Glomerular visceral epithelial cell (primary cell): ENCODE results near the gene LNX1.

Source experiments
- DNase-seq: peaks from one replicate; pipeline ENCODE4 v3.0.0-alpha.2; 2016; ENCODE audit errors: extremely low spot score

Gene LNX1

DNA sequence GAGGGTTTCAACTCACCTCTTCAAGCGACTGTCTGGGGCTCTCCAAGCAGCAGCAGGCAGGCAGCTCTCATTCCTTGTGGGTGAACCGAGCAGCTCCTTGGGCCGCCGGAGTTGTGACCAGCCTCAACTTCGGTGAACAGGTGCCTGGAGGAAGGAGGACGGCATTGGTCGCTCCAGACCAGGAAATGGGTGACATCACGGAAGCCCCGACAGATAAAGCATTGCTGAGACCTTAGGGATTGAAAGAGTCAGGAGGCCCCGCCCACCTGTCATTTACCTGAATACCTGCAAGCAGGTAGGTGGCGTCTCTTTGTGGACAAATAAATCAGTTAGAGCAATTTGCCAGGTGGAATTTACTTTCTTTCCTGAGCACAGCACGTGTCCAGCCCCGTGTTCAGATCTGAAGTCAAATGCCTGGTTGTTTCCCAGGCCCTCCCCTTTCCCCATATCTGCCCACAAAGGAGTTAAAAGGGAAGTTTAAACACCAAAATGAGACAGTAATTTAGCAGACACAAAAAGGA, at the start of gene LNX1:
Gene LNX1 (minus strand): TSS at position 115 of the 521 bp plus-strand sequence. CDS start 17,484 bp downstream, outside the sequence.
- DNase-seq = no peak

DNA sequence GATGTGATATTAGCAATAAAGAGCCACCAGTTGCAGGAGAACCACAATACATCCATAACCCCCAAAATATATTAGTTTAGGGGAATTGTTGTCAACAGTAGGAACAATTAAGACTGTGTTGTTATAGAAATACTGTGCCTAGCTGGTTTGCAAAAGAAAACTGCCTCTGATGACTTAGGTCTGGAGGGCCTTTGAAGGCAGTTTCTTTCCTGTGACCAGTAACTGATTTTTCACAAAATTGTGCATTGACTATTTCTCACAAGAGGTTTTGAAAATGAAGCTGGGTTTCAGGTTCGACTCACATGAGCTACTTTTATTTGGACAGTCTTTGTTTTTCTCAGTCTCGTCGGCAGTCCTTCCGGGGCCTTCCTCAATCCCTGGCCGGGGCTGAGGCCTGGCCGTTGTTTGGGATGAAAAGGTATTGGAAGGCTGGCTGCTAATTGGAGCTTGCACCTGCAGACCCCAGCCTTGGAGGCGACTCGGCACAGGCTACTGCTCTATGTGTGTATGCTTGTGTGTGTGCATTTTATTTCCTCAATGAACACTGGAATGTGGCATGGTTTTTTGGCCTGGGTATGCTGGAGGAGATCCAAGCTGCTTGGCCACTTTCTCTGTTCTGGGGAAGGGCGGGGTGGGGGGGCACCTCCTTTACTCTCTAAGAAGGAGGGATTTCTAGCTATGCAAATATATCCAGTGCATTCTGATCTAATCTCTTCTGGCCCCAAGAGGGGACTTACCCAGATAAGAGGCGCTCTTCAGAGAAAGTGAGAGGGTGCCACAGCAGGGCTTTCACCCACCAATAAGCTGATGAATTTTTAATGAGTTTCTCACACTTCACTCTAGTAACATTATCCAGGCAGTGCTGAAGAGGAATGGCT, 49.5 kb upstream of the LNX1 start:
- DNase-seq = no peak

DNA sequence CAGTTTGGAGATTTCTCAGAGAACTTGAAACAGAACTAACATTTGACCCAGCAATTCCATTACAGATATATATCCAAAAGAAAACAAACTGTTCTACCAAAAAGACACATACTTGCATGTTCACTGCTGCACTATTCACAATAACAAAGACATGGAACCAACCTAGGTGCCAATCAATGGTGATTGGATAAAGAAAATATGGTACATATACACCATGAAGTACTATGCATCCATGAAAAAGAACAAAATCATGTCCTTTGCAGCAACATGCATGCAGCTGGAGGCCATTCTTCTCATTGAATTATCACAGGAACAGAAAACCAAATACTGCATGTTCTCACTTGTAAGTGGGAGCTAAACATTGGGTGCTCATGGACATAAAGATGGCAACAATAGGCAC, 47.6 kb upstream of the LNX1 start:
- no peak for DNase-seq

DNA sequence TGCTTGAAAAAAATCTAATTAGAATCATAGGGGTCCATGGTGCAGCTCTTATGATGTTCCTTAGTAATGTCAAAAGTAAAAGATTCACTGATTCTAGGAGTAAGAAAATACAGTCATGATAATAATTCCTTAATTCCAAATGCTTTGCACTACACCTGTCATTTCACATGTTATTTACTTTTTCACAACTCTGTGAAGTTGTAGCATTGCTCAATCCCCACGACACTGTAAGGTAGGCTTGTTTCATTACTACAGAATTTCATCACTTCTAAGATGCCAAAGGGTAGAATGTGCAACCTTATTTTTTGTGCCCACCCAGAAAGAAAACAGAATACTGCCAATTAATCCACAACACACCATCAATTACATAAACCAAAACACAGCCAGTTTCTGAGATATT, 46.1 kb upstream of the LNX1 start:
- no peak for DNase-seq

DNA sequence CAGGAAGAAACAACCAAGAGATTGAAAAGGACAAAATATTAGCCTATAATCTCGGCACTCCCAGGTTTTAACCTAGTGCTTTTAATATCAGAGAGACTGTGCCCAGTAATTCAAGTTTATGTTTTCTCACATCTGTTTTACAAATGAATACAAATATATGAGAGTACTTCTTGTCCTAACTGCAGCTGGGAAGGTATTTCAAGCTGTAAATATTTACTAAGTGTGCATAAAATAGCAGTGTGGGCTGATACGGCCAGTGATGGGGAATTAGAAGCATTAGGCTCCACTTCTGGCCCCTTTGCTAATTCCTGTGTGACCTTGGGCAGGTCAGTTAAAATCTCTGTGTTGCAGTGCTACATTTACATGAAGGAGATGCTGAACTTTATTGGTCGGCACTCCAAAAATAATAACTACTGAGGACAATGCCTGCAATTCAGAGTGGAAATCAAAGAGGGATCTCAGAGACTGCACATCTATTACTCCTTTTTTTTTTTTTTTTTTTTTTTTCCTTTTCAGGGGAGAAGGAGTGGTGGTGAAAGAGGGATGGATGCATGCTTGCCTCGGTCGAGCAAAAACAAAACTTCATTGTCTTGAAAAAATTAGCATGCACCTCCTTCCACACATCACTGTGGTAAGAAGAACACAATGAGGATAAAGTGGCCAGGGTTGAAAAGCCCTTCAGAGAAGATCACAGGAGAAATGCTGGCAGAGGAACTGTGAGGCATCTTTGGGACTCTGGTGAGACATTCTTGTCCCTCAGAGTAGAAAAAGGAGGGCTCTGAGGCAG, 44.6 kb upstream of the LNX1 start:
- no peak for DNase-seq

DNA sequence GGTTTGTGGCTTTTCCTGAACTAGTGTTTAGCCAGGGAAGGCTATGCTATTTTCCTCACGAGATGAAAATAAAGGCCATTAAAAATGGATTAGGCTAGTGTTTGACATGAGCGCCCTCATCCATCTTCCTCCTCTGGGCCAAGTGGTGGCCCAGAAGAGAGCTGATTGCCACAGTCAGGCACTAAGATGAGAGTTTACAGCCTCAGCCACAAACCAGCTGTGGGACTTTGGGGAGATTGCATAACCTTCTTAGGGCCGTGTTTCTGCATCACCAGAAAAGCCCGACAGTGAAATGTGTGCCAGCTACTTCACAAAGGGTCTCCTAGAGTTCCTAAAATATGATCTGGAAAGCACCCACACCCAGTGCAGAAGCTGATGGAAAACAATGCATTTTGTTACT, 42.3 kb upstream of the LNX1 start:
- no peak for DNase-seq

DNA sequence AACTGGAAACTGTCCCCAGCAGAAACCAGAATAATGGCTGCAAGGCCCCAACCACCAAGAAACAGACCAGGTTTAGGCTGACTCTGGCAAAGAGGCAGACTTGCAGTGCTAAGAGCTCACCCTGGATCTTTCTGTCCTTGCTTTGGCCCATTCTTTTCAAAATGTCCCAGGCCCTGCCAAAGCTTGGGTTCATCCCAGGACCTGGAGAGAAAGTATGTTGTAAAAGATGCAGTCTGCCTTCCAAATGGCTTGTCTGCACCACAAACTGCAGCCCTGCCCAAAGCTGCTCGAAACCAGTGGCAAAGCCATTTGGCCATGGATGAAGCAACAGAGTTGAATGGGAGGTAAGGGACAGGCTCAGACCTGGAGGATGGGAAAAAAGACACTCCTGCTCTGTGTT, 38.0 kb upstream of the LNX1 start:
- no peak for DNase-seq

DNA sequence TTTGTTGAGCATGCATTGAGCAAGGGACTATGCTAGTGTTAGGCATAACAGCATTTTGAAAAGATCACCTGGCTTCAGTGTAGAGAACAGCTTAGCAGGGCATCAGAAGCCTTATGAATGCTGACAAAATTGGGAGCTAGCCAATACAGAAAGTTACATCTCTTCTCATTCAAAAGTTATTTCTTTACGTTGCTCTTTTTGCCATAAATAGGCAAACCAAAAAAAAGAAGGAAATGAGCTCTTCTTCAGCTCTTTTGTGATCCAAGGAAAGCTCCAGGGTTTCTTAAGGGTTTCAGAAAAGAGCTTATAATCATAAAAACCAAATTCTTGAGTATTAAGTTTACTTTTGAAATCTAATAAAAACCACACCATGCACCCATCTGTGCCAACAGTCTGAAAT, 35.2 kb upstream of the LNX1 start:
- DNase-seq = no peak

DNA sequence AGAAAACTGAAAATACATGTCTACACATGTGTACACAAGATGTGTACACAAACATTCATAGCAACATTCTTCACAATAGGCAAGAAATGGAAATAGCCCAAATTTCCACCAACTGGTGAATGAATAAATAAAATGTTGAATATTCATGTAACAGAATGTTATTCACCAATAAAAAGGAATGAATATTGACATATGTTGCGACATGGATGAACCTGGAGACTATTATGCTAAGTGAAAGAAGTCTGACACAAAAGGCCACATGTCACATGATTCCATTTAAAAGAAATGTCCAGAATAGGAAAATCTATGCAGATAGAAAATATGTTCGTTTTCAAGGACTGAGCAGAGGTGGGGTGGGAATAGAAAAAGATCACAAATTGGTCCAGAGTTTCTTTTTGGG, 34.6 kb upstream of the LNX1 start:
- no peak for DNase-seq

DNA sequence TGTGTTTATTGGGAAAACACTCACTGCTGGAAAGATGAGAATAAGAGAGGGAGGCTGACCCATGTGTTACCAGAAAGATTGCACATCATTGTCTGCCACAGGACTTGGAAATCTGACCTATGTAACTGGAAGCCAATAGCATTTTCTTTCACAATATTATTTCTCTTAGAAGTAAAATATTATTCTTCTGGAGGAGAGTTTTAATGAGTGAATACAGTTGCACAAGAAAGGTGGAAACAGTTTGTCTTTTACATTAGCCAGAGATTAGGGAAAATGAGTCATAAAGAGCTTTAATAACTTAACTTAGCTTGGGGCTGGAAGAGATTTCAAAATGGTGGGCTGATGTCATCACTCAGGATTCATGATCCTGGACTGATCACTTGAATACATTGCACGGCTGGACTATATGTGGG, 31.5 kb upstream of the LNX1 start:
- DNase-seq = no peak

DNA sequence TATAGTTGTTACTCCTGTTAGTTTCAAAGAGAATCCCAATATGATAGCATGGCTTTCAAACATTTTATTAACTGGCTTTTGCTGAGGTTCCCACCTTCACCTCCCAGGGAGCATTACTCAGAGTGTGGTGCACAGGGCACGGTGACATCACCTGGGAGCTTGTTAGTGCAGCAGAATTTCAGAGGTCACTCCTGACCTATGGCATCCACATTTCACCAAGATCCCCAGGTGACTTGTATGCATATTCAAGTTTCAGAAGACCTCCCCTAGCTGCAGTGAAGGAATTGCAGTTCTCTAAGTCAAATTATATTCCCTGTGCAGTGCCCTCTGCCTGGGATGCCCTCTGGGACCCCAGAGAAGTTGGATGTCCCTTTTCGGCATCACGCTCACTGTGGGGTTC, 29.7 kb upstream of the LNX1 start:
- peak; percentile 9 for DNase-seq

DNA sequence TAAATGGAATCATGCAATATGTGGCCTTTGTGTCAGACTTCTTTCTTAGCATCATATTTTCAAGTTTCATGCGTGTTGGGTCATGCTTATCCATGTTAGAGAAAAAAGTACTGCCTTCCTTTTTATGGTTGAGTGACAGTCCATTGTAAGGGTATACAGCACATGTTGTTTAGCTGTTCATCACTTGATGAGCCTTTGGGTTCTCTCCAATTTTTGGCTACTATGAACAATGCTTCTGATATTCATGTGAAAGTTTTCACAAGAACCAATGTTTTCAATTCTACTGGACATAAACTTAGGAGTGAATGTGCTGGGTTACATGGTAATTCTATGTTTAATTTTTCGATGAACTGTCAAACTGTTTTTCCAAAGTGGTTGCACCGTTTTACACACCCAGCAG, 28.1 kb upstream of the LNX1 start:
- no peak for DNase-seq

DNA sequence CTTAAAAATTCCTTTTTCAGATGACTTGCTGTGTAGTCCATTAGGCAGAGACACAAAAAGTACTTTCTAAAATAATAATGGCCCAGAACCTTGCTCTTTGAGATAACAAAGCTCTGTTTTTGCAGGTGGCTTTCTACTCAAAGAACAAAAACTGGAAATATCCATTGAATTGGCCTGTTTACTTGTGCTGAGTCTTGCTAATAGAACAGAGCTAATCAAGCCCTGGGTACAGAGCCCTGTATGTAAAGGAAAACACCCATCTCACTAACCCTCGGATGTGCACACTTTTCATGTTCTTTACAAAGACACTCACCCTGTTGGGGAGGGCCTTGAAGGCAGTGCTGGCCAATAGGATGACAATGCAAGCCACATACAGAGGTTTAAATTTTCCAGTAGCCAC, 27.0 kb upstream of the LNX1 start:
- no peak for DNase-seq

DNA sequence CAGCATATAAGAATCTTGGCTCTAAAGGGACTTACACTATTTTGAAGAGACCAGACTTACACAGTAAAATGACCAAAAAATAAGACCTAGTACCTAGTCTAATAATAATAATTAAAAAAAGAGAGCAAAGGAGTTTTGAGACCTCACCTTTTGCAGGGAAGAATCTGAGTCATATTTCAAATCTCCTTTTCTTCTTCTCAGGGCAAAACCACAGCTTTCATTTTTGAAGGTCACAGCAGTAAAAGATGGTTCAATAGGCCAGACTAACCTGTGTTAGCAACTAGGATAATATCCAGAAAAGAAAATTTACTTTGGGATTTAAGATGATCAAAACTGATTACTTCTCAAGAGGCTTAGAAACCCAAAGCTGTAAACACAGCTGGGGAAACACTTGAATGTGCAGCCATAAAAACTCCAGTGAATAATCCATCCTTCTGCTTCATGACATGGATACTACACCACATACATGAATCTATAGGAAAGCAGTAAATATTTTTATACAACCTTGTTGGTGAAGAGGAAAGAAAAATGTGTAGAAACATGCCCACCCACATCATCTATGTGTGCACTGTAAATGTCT, 25.9 kb upstream of the LNX1 start:
- DNase-seq = no peak

DNA sequence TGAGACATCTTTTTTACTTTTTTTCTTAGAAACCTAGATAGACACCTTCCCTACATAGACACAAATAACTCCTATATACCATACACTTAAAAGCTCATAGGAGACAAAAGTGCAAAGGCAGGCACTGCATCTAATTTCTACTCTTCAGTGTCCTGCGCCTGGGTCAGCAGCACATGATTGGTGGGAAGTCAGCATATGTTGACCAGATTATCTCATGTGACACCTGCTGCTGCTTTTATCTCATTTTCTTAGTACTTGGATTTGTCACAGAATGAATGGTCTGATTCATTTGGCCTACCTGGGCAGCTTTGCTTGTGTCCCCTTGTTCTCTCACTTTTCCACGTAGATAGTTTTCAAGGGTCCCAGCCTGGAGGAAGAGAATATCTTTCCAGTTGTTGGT, 24.9 kb upstream of the LNX1 start:
- no peak for DNase-seq

DNA sequence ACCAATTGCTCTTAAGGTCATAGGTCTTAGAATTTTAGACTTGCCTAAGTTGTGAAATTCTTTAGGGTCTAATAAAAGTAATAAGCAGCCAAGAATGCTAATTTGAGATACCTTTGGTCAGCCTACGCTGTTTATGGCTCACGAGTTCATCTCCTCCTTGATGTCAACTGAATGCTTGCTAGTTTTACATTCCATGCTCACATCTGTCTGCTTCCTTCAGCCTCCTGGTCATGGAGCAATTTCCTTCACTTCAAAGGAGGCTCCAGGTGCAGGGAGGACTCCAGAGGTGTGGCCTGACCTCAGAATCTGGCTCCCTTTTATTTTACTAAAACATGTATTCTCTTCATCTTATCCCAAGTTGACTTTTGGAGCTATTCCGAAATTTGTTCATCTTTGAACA, 23.3 kb upstream of the LNX1 start:
- no peak for DNase-seq

DNA sequence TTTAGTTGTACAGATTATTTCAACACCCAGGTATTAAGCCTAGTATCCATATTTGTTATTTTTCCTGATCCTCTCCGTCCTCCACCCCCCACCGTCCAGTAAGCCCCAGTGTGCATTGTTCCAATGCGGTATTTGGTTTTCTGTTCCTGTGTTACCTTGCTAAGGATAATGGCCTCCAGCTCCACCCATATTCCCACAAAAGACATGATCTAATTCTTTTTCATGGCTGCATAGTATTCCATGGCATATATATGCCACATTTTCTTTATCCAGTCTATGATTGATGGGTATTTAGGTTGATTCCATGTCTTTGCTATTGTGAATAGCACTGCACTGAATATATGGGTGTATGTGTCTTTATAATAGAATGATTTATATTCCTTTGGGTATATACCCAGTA, 22.1 kb upstream of the LNX1 start:
- no peak for DNase-seq

DNA sequence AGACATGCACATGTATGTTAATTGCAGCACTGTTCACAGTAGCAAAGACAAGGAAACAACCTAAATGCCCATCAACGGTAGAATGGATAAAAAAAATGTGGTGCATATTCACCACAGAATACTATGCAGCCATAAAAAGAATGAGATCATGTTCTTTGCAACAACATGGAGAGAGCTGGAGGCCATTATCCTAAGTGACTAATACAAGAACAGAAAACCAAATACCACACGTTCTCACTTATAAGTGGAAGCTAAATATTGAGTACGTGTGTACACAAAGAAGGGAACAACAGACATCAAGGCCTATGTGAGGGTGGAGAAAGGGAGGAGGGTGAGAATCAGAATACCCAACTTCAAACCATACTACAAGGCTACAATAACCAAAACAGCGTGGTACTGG, 17.4 kb upstream of the LNX1 start:
- no peak for DNase-seq

DNA sequence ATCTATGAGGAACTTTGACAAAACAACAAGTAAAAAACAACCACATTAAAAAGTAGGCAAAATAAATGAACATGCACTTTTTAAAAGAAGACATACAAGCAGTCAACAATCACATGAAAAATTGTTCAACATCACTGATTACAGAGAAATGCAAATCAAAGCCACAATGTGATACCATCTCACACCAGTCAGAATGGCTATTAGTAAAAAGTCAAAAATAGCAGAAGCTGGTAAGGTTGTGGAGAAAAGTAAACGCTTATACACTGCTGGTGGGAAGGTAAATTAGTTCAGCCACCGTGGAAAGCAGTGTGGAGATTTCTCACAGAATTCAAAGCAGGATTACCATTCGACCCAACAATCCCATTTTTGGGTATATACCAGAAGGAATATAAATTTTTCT, 17.0 kb upstream of the LNX1 start:
- DNase-seq = no peak

DNA sequence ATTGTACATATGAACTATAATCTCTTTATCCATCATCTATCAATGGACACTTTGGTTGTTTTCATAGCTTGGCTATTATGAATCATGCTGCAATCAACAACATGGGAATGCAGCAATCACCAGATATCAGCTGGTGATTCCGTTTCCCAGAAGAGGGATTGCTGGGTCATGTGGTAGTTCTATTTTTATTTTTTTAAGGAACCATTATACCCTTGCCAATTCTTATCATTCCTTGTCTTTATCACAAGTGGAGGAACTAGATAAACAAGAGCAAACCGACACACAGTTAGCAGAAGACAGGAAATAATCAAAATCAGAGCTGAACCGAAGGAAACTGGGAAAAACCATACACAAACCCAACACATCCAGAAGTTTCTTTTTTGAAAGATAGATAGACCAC, 14.5 kb upstream of the LNX1 start:
- DNase-seq = no peak

DNA sequence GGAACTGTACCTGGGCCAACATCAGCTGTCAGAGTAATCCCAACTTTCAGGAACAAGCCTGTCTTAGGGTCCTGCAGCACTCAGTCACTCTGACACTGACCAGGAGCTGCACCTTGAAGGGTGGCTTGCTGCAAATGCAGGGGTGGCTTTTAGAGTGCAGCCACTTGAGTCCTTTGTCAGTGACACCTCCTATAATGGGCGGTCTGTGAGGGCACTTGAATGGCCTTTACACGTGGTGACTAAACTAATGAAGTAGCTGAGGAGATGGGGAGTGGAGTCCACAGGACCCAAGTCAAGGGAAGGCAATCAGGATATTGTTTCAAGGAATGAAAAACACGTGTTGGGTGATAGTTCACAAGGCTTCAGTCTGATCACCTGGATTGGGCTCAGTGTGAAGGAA, 11.1 kb upstream of the LNX1 start:
- DNase-seq = no peak

DNA sequence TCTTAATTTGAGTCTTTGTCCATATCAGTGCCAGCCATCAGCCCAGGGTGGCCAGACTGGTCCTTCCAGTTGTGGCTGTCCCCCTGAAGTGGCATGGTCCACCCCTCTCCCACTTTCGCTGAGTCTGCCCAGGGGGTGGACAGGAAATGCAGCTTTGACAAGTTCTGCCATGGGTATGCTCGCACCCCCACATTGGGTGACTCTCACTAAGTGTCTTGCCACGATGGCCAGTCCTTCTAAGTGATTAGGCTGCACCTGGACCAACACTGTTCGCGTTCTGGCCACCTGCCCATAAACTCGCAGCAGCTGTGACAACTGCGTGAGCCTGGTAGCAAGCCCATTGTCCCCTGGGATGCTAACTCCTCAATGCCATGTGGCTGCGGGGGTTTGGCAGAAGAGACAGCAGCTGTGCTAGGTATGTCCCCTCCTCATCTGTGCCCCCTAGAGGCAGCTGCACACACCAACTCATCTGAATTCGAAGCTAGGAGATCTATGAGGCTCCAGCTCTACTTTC, 10.0 kb upstream of the LNX1 start:
- DNase-seq = no peak
